ENCODE data around the gene JAKMIP2. TPM values are rescaled to one million over a fixed set of nuclear protein-coding genes. Genes with fewer than 3 reads are reported as not detected.

Gene JAKMIP2
- total RNA-seq, 1 experiment from 2014 or later = not detected

DNA sequence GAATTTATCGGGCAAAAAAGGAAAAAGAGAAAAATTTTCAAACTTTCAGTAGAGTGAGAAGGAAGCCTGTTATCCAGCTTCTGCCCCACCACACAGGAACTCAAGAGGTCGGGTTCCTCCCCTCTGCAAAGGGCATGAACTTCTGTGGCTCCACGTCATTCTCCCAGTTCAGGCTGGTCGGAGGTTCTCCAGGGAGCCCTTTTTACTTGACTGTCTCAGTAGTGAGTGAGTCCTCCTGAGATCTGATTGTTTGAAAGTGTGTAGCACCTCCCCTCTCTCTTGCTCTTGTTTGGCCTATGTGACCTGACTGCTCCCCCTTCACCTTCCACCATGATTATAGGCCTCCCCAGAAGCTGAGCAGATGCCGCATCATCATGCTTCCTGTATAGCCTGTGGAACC lies 39.2 kb upstream of the JAKMIP2 start:
- Histone ChIP-seq H3K27me3 (ENCODE audit: insufficient read depth, low read length) (peaks cover 17% of the 10 kb centered on the region), H3K4me2 (ENCODE audit: low read length) (no peak overlapping the region), H3K4me1 (ENCODE audit: control insufficient read depth in 1 of 2, insufficient read depth in 2 of 2, low read length in 2 of 2) (no peaks in the 10 kb centered on the region), H3K27ac (ENCODE audit: low read depth, low read length) (no peak overlapping the region), H3K36me3 (ENCODE audit: control insufficient read depth in 1 of 2, insufficient read depth in 2 of 2, low read length in 2 of 2) (no peaks in the 10 kb centered on the region), H3K79me2 (ENCODE audit: insufficient read depth, low read length) (no peaks in the 10 kb centered on the region), H3K9ac (ENCODE audit: low read length) (no peak overlapping the region), H2AFZ (ENCODE audit: low read depth, low read length, poor library complexity, severe bottlenecking) (no peak overlapping the region), H3K9me3 (ENCODE audit: control insufficient read depth in 1 of 2, insufficient read depth in 1 of 2, low read depth in 1 of 2, low read length in 2 of 2) (no peaks in the 10 kb centered on the region), H4K20me1 (ENCODE audit: insufficient read depth) (no peaks in the 10 kb centered on the region), H3K9me2 (ENCODE audit: insufficient read depth) (no peaks in the 10 kb centered on the region), H3K4me3 (replicated peaks in 1 of 2; ENCODE audit: low read depth in 1 of 2, low read length in 2 of 2) (no peak overlapping the region)
- ChIA-PET RAD21 (ENCODE audit: low non-redundant PET in 1 of 2, low total read pairs in 2 of 2, uncharacterized antibody in 2 of 2, unreplicated experiment in 2 of 2) (no interaction called here), POLR2A (no interaction called here), CTCF (no interaction called here)
- BruUV-seq (replicated peaks) = no TSS peak
- intact Hi-C loops (cut with micrococcal nuclease) = loop anchor here (1.0 to 10.0 kb wide), 2 partner anchors 193 to 357 kb away; no protein-coding TSS in a partner anchor
- ATAC-seq = no peak
- no peak for DNase-seq (ENCODE audit: low read depth, low spot score)
- TF ChIP-seq ZBTB33 (IDR thresholded peaks at IDR 0.05; ENCODE audit: extremely low read depth, insufficient replicate concordance, low read length) (no peak), POLR2AphosphoS5 (IDR thresholded peaks at IDR 0.05; ENCODE audit: low read depth, low read length) (no peak), ZNF274 (IDR thresholded peaks at IDR 0.05; ENCODE audit: low read depth, low read length) (no peak), ZFX (IDR thresholded peaks at IDR 0.05) (no peak), TCF7L2 (IDR thresholded peaks at IDR 0.05; ENCODE audit: borderline replicate concordance, extremely low read depth, insufficient read depth, insufficient read length) (no peak), SRF (IDR thresholded peaks at IDR 0.05; ENCODE audit: low read depth) (no peak), RAD21 (IDR thresholded peaks at IDR 0.05; ENCODE audit: low read depth) (no peak), POLR2A (IDR thresholded peaks at IDR 0.05; ENCODE audit: borderline replicate concordance, extremely low read depth, insufficient read depth, insufficient read length) (no peak), CBX3 (IDR thresholded peaks at IDR 0.05; ENCODE audit: low read depth) (no peak), SIN3A (IDR thresholded peaks at IDR 0.05; ENCODE audit: low read depth) (no peak)

Measured in HCT116 (cell line).